Uterus (tissue), 2 donors: ENCODE data around the gene CYB5B.

Experiments
- CTCF ChIP-seq, 4 experiments: fragments of 200-600 bp in 2 of 4; fragments of 450-650 bp in 2 of 4; sonication (generic) in 2 of 4; IDR thresholded peaks; one replicate each; pipeline ENCODE4 v1.5.1; 2016 to 2019; ENCODE audit warnings: antibody characterized with exemption in 4 of 4, mild to moderate bottlenecking in 2 of 4, moderate library complexity in 1 of 4
- POLR2A ChIP-seq, 2 donors: fragments of 450-650 bp; IDR thresholded peaks; one replicate each; pipeline ENCODE4 v1.6.1; 2016; ENCODE audit warnings: antibody characterized with exemption in 2 of 2, mild to moderate bottlenecking in 1 of 2, moderate library complexity in 1 of 2

- TF ChIP-seq POLR2A (IDR thresholded peaks at IDR 0.05) (no peak), CTCF (IDR thresholded peaks at IDR 0.05) (no peak)
Measured at GRCh38 chr16:69436896-69437295, 12.5 kb downstream of the CYB5B start.
